Medulla oblongata (tissue), 1 donor: ENCODE measurements around the gene ALDH1A3.

Experiments used
- DNase-seq: peaks from one replicate; pipeline ENCODE4 v3.0.0-alpha.2; 2015; ENCODE audit errors: extremely low spot score

Gene ALDH1A3

DNA sequence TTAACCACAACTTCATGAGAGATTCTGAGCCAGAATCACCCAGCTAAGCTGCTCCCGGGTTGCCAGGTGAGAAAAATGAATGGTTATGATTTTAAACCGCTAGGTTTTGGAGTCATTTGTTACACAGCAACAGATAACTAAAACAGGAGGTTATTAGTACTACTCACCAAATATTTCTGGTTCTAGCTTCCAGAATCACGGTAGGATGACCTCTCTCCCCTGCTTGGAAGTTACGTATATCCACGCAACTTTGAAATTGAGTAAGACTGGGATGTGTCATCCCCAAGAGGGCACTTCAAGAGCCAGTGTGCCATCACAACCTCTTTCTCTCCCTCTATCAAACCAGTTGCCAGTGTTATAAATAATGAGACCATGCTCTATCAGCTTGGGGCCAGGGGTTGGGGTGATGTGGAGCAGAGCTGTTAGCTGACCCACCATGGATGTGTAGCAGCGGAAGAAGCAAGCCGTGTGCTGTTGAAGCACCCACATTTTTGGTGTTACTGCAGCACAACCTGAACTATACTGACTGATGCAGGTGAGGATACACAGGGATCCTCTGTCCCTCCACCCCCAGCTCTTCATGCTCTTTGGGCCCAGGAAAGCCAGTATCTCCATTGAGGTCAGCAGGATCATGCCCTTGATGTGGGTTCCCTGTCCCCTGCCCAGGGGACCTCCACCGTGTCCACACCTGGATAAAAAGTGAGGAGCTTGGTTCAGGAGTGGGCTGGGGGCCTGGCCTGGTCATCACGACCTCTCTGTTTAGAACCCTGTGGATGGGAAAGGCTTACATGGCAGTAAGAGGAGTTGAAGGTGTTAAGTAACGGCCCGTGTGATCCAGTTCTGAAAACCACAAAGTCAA, 19.4 kb upstream of the ALDH1A3 start:
- no peak for DNase-seq

DNA sequence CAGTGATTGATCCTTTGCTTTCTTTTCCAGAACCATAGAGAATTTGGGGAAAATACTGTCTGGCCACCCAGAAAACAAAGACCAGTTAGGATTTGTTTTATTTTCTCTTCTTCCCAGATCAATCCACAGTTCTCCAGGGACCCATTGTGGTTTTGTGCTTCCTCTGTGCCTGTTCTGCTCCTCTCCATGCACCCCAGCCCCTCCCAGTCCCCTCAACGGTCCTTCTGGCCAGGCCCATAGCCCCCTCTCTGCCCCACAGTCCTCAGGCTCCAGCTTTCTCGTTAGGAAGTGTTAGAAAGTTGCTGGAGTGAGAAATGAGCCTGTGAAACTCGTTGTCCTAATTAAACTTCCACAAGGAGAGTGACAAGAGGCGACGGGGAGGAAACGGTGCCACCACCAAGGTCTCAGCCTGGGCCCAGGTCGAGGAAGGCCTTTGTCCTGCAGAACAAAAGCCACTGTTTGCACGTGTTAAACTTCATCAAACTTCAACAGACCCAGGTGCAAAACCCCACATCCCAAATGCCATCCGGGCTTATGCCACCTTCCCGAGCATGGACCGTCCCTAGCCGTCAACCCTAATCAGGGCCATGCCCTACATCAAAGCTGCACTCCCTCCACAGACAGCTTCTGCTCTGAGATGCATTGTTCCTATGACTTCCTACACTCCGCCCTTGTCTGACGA, 18.7 kb upstream of the ALDH1A3 start:
- DNase-seq, result no peak

- DNase-seq, result peak; percentile 86
Measured at GRCh38 chr15:100861511-100861991, 18.1 kb upstream of the ALDH1A3 start.

- no peak for DNase-seq
Measured at GRCh38 chr15:100862162-100862561, 17.5 kb upstream of the ALDH1A3 start.

DNA sequence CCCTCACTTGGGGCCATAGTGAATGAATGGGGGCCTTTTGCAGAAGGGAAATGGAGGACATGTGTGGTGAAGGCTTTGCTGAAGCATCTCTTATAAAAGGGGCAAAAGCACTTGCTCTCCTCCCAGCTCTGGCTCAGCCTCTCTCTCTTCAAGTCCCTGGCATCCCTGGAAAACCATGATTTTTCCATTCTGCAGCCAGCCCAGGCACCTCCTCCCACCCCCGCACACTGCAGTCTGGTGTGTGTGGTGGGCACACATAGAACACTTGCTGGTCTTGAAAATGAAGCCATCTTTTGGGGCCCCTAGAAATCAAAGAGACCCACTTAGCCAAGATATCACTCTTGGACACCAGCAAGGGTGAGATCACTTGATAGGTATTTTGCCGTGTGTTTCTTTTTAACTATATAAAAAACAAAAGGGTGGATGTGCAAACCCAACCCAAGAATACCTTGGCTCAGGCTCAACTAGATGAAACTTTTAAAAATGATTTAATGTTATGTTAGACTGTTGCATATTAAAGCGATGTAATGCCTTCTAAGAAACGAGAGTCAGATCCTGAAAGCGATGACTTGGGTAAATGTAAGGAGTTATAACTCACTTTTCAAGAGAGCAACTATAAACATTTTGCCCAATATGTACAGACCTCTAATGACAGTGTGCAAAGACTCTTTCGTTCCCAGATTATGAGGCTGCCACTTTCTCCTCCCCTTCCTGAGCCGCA, 16.4 kb upstream of the ALDH1A3 start:
- DNase-seq, result no peak

- peak; percentile 78 for DNase-seq
Measured at GRCh38 chr15:100863796-100864267, 15.8 kb upstream of the ALDH1A3 start.

DNA sequence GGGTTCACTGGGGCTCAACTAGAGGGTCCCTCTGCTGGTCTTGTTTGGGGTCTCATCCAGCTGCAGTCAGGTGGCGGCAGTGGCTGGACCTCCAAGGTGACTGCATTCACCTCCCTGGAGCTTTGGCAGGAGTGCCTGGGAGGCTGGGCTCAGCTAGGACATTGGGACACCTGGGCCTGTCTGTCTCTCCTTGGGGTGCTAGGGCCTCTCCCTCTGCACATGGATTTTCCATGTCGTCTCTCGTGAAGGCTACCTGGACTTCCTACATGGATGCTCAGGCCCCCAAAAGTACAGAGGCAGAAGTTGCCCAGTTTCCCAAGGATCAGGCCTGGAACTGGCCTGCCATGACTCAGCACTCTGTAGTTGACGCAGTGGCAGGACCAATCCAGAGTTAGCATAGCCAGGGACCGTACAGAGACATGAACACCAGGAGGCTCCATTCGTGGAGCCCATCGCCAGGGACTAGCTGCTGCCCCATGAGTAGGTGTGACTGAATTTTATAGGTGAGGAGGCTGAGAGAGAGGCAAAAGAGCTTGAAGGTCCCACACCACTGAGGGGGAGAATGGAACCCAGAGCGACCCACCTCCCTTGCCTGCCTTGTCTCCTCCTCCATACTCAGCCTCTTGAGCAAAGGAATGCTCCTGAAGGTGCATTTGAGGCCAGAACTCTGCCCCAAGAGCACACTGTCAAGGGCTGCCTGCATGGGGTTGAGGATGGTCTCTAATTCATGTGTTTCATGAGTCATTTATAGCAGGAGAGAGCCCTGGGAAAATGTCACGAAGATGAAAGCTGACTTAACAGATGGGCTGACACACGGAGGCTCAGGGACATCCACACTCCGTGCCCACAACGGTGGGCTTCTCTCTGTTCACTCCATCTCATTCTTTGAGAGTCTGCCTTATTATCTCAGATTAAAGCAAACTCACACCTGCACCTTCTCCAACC, 13.0 kb upstream of the ALDH1A3 start:
- no peak for DNase-seq

GRCh38 chr15:100867433-100867832, 12.2 kb upstream of the ALDH1A3 start:
- DNase-seq, result no peak

DNA sequence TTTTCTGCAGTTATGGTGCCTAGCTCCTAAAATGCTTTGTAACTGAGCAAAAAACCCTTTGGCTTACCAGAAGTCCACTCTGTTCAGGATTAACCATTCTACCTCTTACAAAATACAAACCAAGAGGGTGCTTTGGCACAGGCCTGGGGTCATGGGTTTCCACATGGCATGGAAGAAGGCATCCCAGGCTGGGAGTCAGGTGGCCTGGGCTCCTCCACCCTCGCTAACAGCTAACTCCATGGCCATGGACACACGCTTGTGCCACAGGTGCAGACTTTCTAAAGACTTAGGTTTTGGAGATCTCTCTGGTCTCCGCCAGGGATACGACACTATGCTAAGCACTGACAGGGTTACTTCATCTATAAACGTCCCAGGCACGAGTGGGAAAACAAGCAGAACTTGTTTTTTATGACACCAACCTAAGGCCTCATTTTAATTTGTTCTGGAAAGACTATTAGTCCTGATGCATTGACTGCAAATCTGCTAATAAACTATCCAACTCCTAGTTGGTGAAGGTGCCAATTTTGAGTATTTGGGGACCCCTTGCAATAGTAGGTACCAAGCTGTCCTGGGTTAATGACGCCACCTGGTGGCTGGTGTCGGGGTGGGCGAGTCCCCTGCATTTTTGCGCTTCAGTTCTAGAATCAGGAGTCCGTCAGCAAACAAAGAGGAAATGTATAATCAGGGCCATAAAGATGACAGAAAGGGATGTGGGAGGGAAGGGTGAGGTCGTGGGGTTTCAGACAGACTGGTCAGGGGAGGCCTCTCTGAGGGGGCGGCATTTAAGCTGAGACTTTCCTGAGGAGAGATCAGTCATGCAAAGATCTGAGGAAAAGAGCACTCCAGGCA, 10.3 kb upstream of the ALDH1A3 start:
- DNase-seq, result no peak

DNA sequence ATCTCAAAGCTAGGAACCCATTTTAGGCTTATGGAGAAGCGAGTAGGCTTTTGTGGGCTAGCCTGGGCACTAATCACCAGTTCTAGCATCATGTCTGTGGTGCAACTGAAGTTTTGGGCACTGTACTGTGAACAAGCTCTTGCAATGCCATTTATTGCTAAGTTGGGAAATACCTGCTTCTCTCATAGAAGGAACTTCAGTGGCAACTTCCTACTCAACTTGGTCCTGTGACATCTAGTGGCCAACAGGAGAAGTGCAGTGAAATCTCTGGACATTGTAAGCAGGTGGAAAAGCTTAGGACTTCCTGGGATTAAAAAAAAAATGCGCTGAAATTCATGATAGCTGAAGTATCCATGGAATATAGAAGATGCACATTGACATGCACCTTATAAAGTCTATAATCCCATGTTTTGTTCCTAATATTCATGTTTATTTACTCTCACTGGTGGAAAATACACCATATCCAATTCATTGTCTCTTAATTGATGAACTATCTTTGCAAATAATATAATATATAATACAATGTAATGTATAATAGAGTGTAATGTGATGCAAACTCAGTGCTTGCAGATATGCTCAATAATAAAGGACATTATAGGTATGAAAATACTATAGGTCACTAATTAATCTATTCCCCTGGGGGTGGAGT, 6.5 kb upstream of the ALDH1A3 start:
- peak; percentile 89 for DNase-seq

- no peak for DNase-seq
Measured at GRCh38 chr15:100875495-100875894, 4.1 kb upstream of the ALDH1A3 start.

- no peak for DNase-seq
Measured at GRCh38 chr15:100875976-100876375, 3.7 kb upstream of the ALDH1A3 start.

GRCh38 chr15:100877551-100877950, 2.1 kb upstream of the ALDH1A3 start:
- DNase-seq, result no peak

DNA sequence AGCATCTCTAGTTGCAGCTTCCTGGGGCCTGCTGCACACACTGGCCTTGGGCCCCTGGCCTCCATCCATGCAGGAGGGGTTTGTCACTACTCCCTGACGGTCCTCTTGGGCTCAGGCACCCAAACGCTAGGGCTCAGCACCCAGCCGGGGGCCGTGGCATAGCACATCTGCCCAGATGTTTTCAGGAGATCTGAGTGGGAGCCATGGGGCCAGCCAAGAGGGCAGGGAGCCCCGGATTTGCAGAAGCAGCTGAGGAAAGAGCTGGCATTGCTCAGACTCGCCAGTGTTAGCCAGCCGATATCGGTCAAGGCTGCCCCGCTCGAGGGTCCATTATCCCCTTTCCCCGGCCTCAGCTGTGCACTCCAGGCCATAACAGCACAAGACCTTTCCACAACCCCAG, 1.5 kb upstream of the ALDH1A3 start:
- DNase-seq, result no peak

DNA sequence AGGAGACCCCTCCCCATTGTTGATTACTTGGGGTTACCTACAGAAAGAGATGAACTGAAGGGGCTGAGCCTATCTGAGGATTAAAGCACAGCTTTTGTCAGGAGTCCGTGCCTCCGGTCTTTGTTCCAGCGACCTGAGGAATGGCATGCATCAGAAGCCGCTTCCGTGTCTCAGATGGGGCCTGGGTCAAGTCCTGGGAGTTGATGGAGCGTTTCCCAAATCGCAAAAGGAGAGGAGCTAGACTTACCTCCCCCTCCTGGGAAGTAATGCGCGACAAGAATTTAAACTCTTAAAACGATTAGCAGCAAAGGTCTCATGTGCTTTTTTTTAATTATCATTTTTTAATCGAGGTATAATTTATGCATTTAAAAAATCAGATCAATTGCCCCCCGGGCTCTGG, 983 bp upstream of the ALDH1A3 start:
- no peak for DNase-seq

DNA sequence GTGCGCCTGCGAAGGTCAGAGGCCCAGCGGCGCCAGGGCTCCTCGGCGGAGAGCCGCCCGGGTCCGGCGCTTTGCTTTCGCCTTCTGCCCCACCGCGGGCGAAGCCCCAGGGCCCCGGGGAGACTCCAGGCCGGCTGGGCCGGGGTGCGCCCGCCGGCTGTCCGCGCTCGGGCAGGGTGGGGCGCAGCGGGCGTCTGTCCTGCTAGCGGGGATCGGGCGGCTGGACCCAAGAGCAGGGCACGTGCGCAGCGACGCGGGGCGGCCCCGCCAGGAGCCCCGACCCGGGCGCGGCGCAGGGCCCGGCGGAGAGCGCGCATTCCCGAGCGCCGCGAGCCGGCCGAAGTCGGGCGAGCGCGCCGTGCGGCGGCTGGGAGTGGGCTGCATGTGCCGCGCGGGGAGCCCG, 569 bp upstream of the ALDH1A3 start:
- DNase-seq, result no peak

- DNase-seq, result no peak
Measured at GRCh38 chr15:100880139-100880896, 687 bp downstream of the ALDH1A3 start.

GRCh38 chr15:100880897-100881242, 1.2 kb downstream of the ALDH1A3 start:
- DNase-seq, result no peak
